ENCODE measurements around the gene BABAM2.

GRCh38 chr2:27990030-27990590, 99.6 kb downstream of the BABAM2 start:
- TF ChIP-seq, protein P1, sequence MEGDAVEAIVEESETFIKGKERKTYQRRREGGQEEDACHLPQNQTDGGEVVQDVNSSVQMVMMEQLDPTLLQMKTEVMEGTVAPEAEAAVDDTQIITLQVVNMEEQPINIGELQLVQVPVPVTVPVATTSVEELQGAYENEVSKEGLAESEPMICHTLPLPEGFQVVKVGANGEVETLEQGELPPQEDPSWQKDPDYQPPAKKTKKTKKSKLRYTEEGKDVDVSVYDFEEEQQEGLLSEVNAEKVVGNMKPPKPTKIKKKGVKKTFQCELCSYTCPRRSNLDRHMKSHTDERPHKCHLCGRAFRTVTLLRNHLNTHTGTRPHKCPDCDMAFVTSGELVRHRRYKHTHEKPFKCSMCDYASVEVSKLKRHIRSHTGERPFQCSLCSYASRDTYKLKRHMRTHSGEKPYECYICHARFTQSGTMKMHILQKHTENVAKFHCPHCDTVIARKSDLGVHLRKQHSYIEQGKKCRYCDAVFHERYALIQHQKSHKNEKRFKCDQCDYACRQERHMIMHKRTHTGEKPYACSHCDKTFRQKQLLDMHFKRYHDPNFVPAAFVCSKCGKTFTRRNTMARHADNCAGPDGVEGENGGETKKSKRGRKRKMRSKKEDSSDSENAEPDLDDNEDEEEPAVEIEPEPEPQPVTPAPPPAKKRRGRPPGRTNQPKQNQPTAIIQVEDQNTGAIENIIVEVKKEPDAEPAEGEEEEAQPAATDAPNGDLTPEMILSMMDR (conservative IDR thresholded peaks at IDR 0.05 in 1 of 2, IDR thresholded peaks at IDR 0.05 in 1 of 2; ENCODE audit: extremely low read depth in 1 of 2, insufficient read depth in 1 of 2, low read depth in 1 of 2, low read length in 2 of 2): no peak
- TF ChIP-seq EZH2 (IDR thresholded peaks at IDR 0.05; ENCODE audit: borderline replicate concordance, low read length): no peak

All from mammary epithelial cell (primary cell).